PFSK-1 (cell line): Measurements from ENCODE around the gene PTPRN2.

Experiments used
- FOXP2 ChIP-seq: optimal IDR thresholded peaks from 2 replicates; pipeline ENCODE3; 2011; ENCODE audit warnings: borderline replicate concordance, control low read depth, inconsistent platforms; ENCODE audit not compliant: insufficient read depth; ENCODE audit errors: extremely low read length, extremely low read depth
- POLR2AphosphoS5 ChIP-seq: IDR thresholded peaks from 2 replicates; pipeline ENCODE4 v1.6.1; 2012; ENCODE audit warnings: low read depth, mild to moderate bottlenecking, control low read depth, low read length, moderate library complexity
- SIN3A ChIP-seq: IDR thresholded peaks from 2 replicates; pipeline ENCODE4 v1.6.1; 2012; ENCODE audit warnings: mild to moderate bottlenecking, low read length, moderate library complexity, borderline replicate concordance; ENCODE audit not compliant: insufficient read depth
- TAF1 ChIP-seq: IDR thresholded peaks from 2 replicates; pipeline ENCODE4 v1.6.1; 2012; ENCODE audit warnings: low read length, control low read depth, borderline replicate concordance; ENCODE audit not compliant: insufficient read depth
- TF ChIP-seq, protein P1 (sequence below), 2 experiments: IDR thresholded peaks; 2 replicates each; pipeline versions ENCODE4 v1.6.1 to v1.8.0; 2011 to 2012; ENCODE audit warnings: low read depth in 2 of 2, low read length in 2 of 2, control low read depth in 1 of 2, inconsistent platforms in 1 of 2, mild to moderate bottlenecking in 1 of 2, moderate library complexity in 1 of 2; ENCODE audit not compliant: insufficient read depth in 1 of 2

PTPRN2 gene

DNA sequence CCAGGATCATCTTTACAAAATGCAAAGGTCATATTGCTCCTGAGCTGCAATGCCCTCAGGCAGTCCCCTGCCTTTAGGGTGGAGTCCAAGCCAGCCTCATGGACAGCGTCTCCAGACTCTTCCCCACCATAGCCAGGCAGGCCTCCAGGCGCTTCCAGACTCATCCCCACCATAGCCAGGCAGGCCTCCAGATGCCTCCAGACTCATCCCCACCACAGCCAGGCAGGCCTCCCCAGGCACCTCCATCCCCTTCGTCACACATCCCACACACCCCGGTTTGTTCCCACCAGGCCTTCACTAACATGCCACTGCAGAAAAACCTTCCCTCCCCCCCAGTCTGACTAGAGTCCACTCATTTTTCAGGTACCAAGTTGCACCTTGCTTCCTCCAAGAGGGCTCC is 70.1 kb downstream of the PTPRN2 start:
- TF ChIP-seq FOXP2, result no peak
- TF ChIP-seq TAF1, result no peak
- TF ChIP-seq SIN3A, result no peak
- TF ChIP-seq POLR2AphosphoS5, result no peak
- TF ChIP-seq, protein P1, sequence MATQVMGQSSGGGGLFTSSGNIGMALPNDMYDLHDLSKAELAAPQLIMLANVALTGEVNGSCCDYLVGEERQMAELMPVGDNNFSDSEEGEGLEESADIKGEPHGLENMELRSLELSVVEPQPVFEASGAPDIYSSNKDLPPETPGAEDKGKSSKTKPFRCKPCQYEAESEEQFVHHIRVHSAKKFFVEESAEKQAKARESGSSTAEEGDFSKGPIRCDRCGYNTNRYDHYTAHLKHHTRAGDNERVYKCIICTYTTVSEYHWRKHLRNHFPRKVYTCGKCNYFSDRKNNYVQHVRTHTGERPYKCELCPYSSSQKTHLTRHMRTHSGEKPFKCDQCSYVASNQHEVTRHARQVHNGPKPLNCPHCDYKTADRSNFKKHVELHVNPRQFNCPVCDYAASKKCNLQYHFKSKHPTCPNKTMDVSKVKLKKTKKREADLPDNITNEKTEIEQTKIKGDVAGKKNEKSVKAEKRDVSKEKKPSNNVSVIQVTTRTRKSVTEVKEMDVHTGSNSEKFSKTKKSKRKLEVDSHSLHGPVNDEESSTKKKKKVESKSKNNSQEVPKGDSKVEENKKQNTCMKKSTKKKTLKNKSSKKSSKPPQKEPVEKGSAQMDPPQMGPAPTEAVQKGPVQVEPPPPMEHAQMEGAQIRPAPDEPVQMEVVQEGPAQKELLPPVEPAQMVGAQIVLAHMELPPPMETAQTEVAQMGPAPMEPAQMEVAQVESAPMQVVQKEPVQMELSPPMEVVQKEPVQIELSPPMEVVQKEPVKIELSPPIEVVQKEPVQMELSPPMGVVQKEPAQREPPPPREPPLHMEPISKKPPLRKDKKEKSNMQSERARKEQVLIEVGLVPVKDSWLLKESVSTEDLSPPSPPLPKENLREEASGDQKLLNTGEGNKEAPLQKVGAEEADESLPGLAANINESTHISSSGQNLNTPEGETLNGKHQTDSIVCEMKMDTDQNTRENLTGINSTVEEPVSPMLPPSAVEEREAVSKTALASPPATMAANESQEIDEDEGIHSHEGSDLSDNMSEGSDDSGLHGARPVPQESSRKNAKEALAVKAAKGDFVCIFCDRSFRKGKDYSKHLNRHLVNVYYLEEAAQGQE (IDR thresholded peaks at IDR 0.05; ENCODE audit: insufficient read depth in 1 of 2, low read depth in 2 of 2, low read length in 2 of 2), result no peak

DNA sequence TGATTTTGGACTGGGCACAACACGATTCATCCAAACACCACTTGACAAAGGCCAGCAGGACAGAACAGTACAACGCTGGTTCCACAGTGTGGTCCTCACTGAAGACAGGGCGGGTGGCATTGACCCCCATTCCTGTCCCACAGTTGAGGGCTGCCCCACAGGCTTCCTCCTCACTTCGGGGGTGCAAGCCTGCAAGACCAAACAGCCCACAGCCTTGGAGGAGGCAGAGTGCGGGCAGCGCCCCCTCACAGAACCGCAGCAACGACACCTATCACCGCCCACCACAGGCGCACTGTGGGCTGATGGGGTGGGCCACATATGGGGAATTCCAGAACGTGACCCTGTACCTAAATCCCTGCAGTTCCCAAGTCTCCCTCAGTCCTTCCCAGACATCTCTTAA is 70.6 kb downstream of the PTPRN2 start:
- TF ChIP-seq, protein P1 (IDR thresholded peaks at IDR 0.05; ENCODE audit: insufficient read depth in 1 of 2, low read depth in 2 of 2, low read length in 2 of 2), result no peak
- TF ChIP-seq FOXP2 (no peak), POLR2AphosphoS5 (no peak)

DNA sequence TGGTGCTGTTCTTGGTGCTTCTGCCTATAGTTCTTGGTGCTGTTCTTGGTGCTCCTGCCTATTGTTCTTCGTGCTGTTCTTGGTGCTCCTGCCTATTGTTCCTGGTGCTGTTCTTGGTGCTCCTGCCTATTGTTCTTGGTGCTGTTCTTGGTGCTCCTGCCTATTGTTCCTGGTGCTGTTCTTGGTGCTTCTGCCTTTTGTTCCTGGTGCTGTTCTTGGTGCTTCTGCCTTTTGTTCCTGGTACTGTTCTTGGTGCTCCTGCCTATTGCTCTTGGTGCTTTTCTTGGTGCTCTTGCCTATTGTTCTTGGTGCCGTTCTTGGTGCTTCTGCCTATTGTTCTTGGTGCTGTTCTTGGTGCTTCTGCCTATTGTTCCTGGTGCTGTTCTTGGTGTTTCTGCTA is 71.1 kb downstream of the PTPRN2 start:
- no peak for TF ChIP-seq SIN3A
- no peak for TF ChIP-seq FOXP2
- TF ChIP-seq TAF1, result no peak
- no peak for TF ChIP-seq POLR2AphosphoS5

DNA sequence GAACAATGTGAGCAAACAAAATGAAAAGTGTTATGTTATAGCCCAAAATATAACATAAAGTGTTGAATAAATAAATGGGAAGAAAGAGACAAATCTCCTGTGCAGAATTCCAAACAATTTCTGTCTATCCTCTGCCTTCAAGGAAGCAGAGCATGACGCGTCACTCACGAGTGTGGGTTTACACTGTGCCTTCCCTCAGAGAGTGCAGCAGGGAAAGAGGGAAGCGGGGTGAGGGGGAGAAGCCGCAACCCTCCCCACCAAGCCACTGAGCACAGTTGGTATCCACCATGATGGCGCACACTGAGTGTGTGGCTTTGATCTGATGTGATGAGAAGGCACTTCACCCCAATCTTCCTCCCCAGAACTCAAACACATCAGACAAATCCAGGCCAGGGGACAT is 74.8 kb downstream of the PTPRN2 start:
- TF ChIP-seq SIN3A (no peak), TAF1 (no peak), FOXP2 (no peak), POLR2AphosphoS5 (no peak)
- TF ChIP-seq, protein P1 (IDR thresholded peaks at IDR 0.05; ENCODE audit: insufficient read depth in 1 of 2, low read depth in 2 of 2, low read length in 2 of 2), result no peak

DNA sequence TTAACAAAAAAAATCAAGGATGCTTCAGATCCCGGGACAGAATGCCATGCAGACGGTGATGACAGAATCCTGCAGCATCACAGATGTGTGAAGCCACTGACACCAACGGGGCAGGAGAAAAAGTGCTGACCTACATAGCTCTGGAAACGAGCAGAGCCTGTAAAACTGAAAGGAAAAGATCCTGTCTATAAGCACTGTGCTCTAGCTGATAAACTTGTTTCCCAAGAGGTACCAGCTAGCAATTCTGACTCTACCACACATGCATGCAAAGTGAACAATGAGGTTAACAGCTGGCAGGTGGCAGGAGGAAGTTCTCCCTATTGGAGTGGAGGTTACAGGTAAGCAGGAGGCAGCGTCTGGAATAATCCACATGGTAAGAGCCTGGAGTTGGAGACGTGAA is 75.6 kb downstream of the PTPRN2 start:
- TF ChIP-seq, protein P1 (IDR thresholded peaks at IDR 0.05; ENCODE audit: insufficient read depth in 1 of 2, low read depth in 2 of 2, low read length in 2 of 2), result no peak
- TF ChIP-seq TAF1 (no peak), FOXP2 (no peak), POLR2AphosphoS5 (no peak), SIN3A (no peak)
